GM12878 (cell line): ENCODE data around the gene TNKS1BP1. TPM values are rescaled to one million over a fixed set of nuclear protein-coding genes. Genes with fewer than 3 reads are reported as not detected.

Source experiments
- E2F8 ChIP-seq: fragments of 450-650 bp; IDR thresholded peaks from 2 replicates; pipeline ENCODE4 v1.6.1; 2018; ENCODE audit warnings: mild to moderate bottlenecking, low read depth, moderate library complexity; ENCODE audit not compliant: partially characterized antibody
- ETV6 ChIP-seq, 2 experiments: fragments of 450-650 bp in 1 of 2; IDR thresholded peaks in 1 of 2; conservative IDR thresholded peaks in 1 of 2; 2 replicates each; pipeline ENCODE4 v1.6.1; 2014; ENCODE audit warnings: antibody characterized with exemption in 1 of 2, borderline replicate concordance in 1 of 2, low read depth in 1 of 2, mild to moderate bottlenecking in 1 of 2, moderate library complexity in 1 of 2
- GABPA ChIP-seq: IDR thresholded peaks from 2 replicates; pipeline ENCODE4 v1.6.1; 2014; ENCODE audit warnings: antibody characterized with exemption, low read depth, mild to moderate bottlenecking, inconsistent platforms
- HSF1 ChIP-seq: fragments of 150-350 bp; IDR thresholded peaks from 2 replicates; pipeline ENCODE4 v1.6.1; 2014; ENCODE audit warnings: mild to moderate bottlenecking, low read depth, low read length
- MEF2B ChIP-seq: fragments of 450-650 bp; IDR thresholded peaks from 2 replicates; pipeline ENCODE4 v1.6.1; 2018; ENCODE audit warnings: mild to moderate bottlenecking, moderate library complexity; ENCODE audit not compliant: partially characterized antibody, poor library complexity, severe bottlenecking
- NBN ChIP-seq: fragments of 450-650 bp; IDR thresholded peaks from 2 replicates; pipeline ENCODE4 v1.6.1; 2016
- NR2F1 ChIP-seq: fragments of 450-650 bp; conservative IDR thresholded peaks from 2 replicates; pipeline ENCODE4 v1.6.1; 2017; ENCODE audit warnings: mild to moderate bottlenecking
- PAX5 ChIP-seq: IDR thresholded peaks from 2 replicates; pipeline ENCODE4 v1.6.1; 2011; ENCODE audit warnings: low read depth, low read length, borderline replicate concordance
- RAD51 ChIP-seq: fragments of 450-650 bp; IDR thresholded peaks from 2 replicates; pipeline ENCODE4 v1.6.1; 2016; ENCODE audit warnings: moderate library complexity, mild to moderate bottlenecking, inconsistent platforms
- SMC3 ChIP-seq: IDR thresholded peaks from 2 replicates; pipeline ENCODE4 v1.6.1; 2011; ENCODE audit warnings: low read length, improper control_type of control experiment, borderline replicate concordance
- SP1 ChIP-seq: IDR thresholded peaks from one replicate; pipeline ENCODE4 v1.6.1; 2011; ENCODE audit warnings: low read depth, low read length
- SUZ12 ChIP-seq: fragments of 200-600 bp; sonication (generic); IDR thresholded peaks from one replicate; pipeline ENCODE4 v1.6.1; 2018; ENCODE audit warnings: antibody characterized with exemption, mild to moderate bottlenecking; ENCODE audit not compliant: unreplicated experiment
- TAF1 ChIP-seq: IDR thresholded peaks from 2 replicates; pipeline ENCODE4 v1.6.1; 2011; ENCODE audit warnings: mild to moderate bottlenecking, low read depth, low read length, borderline replicate concordance
- USF1 ChIP-seq: IDR thresholded peaks from 2 replicates; pipeline ENCODE4 v1.6.1; 2011; ENCODE audit warnings: borderline replicate concordance, low read depth, mild to moderate bottlenecking, moderate library complexity, mixed read lengths, low read length; ENCODE audit not compliant: insufficient read depth; ENCODE audit errors: extremely low read length
- YY1 ChIP-seq: IDR thresholded peaks from 2 replicates; pipeline ENCODE4 v1.6.1; 2011; ENCODE audit warnings: low read depth, mild to moderate bottlenecking, low read length
- polyA plus RNA-seq, 11 experiments: library from polyadenylated mRNA; depleted of rRNA in 4 of 11; unstranded in 6 of 11; stranded (reverse) in 5 of 11; fragments of >200 nt; fragmentation: Nextera tagmentation in 4 of 11; fragmentation: Illumina TruSeq in 1 of 11; extraction: Ambion mirVana in 4 of 11; extraction: Trizol in 1 of 11; gene quantifications; 1 replicate in 1 of 11; 2 replicates in 10 of 11; pipeline versions ENCODE4 v1.2.1 to v1.2.3, GENCODE V29; 2011 to 2016; ENCODE audit warnings: inconsistent platforms in 2 of 11, missing spikeins in 2 of 11, low read depth in 1 of 11
- total RNA-seq, 4 experiments: library from RNA; depleted of rRNA in 3 of 4; stranded (reverse); fragments of >200 nt in 3 of 4; fragmentation: Illumina TruSeq in 1 of 4; extraction: Trizol in 1 of 4; gene quantifications; 2 replicates each; pipeline versions ENCODE4 v1.2.1 to v1.2.3, GENCODE V29; 2013 to 2021
- TF ChIP-seq, protein P1 (sequence below): fragments of 450-650 bp; IDR thresholded peaks from 2 replicates; pipeline ENCODE4 v1.6.1; 2016; ENCODE audit warnings: mild to moderate bottlenecking
- TF ChIP-seq, protein P2 (sequence below): fragments of 450-650 bp; IDR thresholded peaks from 2 replicates; pipeline ENCODE4 v1.6.1; 2017; ENCODE audit warnings: low read depth, mild to moderate bottlenecking, moderate library complexity
- TF ChIP-seq, protein P3 (sequence below): IDR thresholded peaks from 2 replicates; pipeline ENCODE4 v1.6.1; 2012; ENCODE audit warnings: low read depth, low read length, improper control_type of control experiment

Gene TNKS1BP1
- total and polyA plus RNA-seq, 10 of the 15 experiments (the other 5 are each of a cell fraction or from before 2014, with no cell fraction given): 0.26 to 15.8 (median 4.3) TPM

GRCh38 chr11:57324886-57325734 is at the start of gene TNKS1BP1 (continued):
- TF ChIP-seq E2F8: no peak
- TF ChIP-seq NBN: 0 out of 2 replicates have a peak, but pooled peaks have one; percentile 25
- 0 out of 2 replicates have a peak, but pooled peaks have one; percentile 12 for TF ChIP-seq NR2F1
- peak; percentile 37; the same call in 1 of the 2 replicates for TF ChIP-seq PAX5
- TF ChIP-seq MEF2B: no peak
- TF ChIP-seq, protein P1, sequence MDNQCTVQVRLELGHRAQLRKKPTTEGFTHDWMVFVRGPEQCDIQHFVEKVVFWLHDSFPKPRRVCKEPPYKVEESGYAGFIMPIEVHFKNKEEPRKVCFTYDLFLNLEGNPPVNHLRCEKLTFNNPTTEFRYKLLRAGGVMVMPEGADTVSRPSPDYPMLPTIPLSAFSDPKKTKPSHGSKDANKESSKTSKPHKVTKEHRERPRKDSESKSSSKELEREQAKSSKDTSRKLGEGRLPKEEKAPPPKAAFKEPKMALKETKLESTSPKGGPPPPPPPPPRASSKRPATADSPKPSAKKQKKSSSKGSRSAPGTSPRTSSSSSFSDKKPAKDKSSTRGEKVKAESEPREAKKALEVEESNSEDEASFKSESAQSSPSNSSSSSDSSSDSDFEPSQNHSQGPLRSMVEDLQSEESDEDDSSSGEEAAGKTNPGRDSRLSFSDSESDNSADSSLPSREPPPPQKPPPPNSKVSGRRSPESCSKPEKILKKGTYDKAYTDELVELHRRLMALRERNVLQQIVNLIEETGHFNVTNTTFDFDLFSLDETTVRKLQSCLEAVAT: peak; percentile 94
- peak; percentile 93 for TF ChIP-seq TAF1
- TF ChIP-seq ETV6 (conservative IDR thresholded peaks at IDR 0.05 in 1 of 2, IDR thresholded peaks at IDR 0.05 in 1 of 2; ENCODE audit: borderline replicate concordance in 1 of 2, low read depth in 1 of 2): no peak
- TF ChIP-seq SMC3: no peak
- peak; percentile 66 for TF ChIP-seq SP1
- TF ChIP-seq, protein P2, sequence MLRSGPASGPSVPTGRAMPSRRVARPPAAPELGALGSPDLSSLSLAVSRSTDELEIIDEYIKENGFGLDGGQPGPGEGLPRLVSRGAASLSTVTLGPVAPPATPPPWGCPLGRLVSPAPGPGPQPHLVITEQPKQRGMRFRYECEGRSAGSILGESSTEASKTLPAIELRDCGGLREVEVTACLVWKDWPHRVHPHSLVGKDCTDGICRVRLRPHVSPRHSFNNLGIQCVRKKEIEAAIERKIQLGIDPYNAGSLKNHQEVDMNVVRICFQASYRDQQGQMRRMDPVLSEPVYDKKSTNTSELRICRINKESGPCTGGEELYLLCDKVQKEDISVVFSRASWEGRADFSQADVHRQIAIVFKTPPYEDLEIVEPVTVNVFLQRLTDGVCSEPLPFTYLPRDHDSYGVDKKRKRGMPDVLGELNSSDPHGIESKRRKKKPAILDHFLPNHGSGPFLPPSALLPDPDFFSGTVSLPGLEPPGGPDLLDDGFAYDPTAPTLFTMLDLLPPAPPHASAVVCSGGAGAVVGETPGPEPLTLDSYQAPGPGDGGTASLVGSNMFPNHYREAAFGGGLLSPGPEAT: 0 out of 2 replicates have a peak, but pooled peaks have one; percentile 25
- no peak for TF ChIP-seq SUZ12
- no peak for TF ChIP-seq USF1
- TF ChIP-seq YY1: peak; percentile 92
- no peak for TF ChIP-seq HSF1
- TF ChIP-seq, protein P3, sequence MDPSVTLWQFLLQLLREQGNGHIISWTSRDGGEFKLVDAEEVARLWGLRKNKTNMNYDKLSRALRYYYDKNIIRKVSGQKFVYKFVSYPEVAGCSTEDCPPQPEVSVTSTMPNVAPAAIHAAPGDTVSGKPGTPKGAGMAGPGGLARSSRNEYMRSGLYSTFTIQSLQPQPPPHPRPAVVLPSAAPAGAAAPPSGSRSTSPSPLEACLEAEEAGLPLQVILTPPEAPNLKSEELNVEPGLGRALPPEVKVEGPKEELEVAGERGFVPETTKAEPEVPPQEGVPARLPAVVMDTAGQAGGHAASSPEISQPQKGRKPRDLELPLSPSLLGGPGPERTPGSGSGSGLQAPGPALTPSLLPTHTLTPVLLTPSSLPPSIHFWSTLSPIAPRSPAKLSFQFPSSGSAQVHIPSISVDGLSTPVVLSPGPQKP: no peak
- TF ChIP-seq GABPA: no peak
- no peak for TF ChIP-seq RAD51
